Stimulated activated CD8-positive, alpha-beta memory T cell treated with anti-CD3 and anti-CD28 coated beads, Interleukin-7, amount 100 ng/mL, for 48 hours (primary cell): Measurements from ENCODE around the gene TMEM130.
A peak's percentile ranks its signal among the peaks of the same experiment; 100 is the strongest.
"Not testable (repeated sequence)": the region's sequence is repeated elsewhere in the genome, so short reads cannot be mapped to it uniquely, and the experiment has no call there.

ENCODE experiments used
- DNase-seq, 2 donors: peaks; one replicate each; pipeline ENCODE4 v3.0.0-alpha.2; 2020; ENCODE audit warnings: low read depth in 1 of 2; ENCODE audit errors: extremely low read depth in 1 of 2

Gene TMEM130

GRCh38 chr7:98842552-98842951 lies 27.3 kb downstream of the TMEM130 start:
- DNase-seq = not testable (repeated sequence)

GRCh38 chr7:98841179-98841997 lies 28.4 kb downstream of the TMEM130 start:
- DNase-seq = peak; percentile 23 to 40

GRCh38 chr7:98840722-98841121 lies 29.1 kb downstream of the TMEM130 start:
- DNase-seq = no peak

GRCh38 chr7:98840096-98840495 lies 29.7 kb downstream of the TMEM130 start:
- DNase-seq = no peak

GRCh38 chr7:98837630-98837972 lies 32.2 kb downstream of the TMEM130 start:
- DNase-seq = no peak

- no peak for DNase-seq
Measured at GRCh38 chr7:98836811-98837629, 32.8 kb downstream of the TMEM130 start.

GRCh38 chr7:98834949-98835348 lies 34.9 kb downstream of the TMEM130 start:
- no peak for DNase-seq

- no peak for DNase-seq
Measured at GRCh38 chr7:98833022-98833421, 36.8 kb downstream of the TMEM130 start.

- peak in 1 of 2 donors; percentile 10 for DNase-seq
Measured at GRCh38 chr7:98831641-98832221, 38.1 kb downstream of the TMEM130 start.

- DNase-seq = no peak
Measured at GRCh38 chr7:98830972-98831548, 38.8 kb downstream of the TMEM130 start.

GRCh38 chr7:98828368-98828767 lies 41.4 kb downstream of the TMEM130 start:
- DNase-seq = no peak

- no peak for DNase-seq
Measured at GRCh38 chr7:98827258-98827657, 42.6 kb downstream of the TMEM130 start.

- no peak for DNase-seq
Measured at GRCh38 chr7:98826811-98827231, 43.0 kb downstream of the TMEM130 start.

GRCh38 chr7:98826387-98826786 lies 43.4 kb downstream of the TMEM130 start:
- DNase-seq = no peak

GRCh38 chr7:98823226-98823625 lies 46.6 kb downstream of the TMEM130 start:
- DNase-seq = no peak

- DNase-seq = no peak
Measured at GRCh38 chr7:98821348-98821747, 48.5 kb downstream of the TMEM130 start.

- DNase-seq = no peak
Measured at GRCh38 chr7:98816967-98817710, 52.7 kb downstream of the TMEM130 start.

GRCh38 chr7:98816241-98816640 lies 53.6 kb downstream of the TMEM130 start:
- DNase-seq = no peak

- no peak for DNase-seq
Measured at GRCh38 chr7:98815313-98815712, 54.5 kb downstream of the TMEM130 start.

- DNase-seq = no peak
Measured at GRCh38 chr7:98811299-98811698, 58.5 kb downstream of the TMEM130 start.
